Stimulated activated CD4-positive, alpha-beta T cell treated with anti-CD3 and anti-CD28 coated beads, Interleukin-15, amount 100 ng/mL, for 1 hour (primary cell): ENCODE measurements around the gene CELF2.

Experiments
- DNase-seq, 2 donors: peaks; one replicate each; pipeline ENCODE4 v3.0.0-alpha.2; 2020; ENCODE audit warnings: low read depth in 1 of 2, low spot score in 1 of 2

CELF2 gene

GRCh38 chr10:11003679-11004078, 14.0 kb upstream of the CELF2 start:
- no peak for DNase-seq

GRCh38 chr10:11004144-11005077, 13.3 kb upstream of the CELF2 start:
- no peak for DNase-seq

GRCh38 chr10:11005725-11006427, 11.8 kb upstream of the CELF2 start:
- DNase-seq, result no peak

GRCh38 chr10:11006428-11006825, 11.2 kb upstream of the CELF2 start:
- no peak for DNase-seq

DNA sequence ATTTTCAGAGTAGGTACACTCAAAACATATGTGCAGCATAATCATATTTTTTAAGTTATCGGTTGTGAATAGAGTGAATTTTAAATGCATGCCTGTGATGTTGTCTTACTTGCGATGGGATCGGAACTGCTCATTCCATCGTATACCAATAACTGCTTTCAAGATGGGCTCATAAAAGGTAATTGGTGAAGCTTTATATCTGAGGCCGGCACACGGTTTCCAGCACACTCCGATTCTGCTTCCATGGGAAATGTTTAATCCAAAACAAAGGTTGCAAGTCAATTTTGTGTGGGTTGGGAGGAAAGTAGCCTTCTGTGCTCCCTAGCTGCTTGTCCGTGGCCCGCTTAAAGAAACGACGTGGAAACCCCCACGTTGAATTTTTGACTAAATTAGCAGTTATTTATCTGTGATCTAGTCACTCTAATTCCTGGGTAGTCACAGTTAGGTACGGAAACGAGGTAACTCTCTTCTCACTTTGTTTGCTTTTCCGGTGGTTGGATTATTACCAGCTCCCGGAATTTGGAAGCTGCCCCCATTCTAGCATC, 10.1 kb upstream of the CELF2 start:
- no peak for DNase-seq

GRCh38 chr10:11009471-11010308, 8.0 kb upstream of the CELF2 start:
- DNase-seq, result no peak

DNA sequence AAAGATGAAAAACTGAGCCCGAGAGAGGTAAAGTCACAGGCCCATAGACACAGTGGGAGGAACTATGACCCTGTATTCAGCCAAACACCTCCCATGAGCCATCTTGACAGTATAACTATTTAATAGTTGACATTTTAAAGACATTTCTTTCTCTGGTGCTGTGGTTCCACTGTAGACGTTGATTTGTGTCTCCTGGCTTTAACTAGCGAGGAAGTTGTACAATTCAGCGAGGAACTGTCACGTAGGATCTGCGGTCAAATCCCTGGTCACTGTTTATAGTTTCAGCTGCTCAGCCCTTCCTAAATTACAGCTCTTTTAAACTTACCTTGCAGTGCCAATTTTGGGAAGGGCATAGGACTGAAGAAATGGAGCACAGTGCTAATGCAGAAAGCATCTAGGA, 7.1 kb upstream of the CELF2 start:
- DNase-seq, result no peak

- DNase-seq, result no peak
Observed at GRCh38 chr10:11011436-11011835, 6.2 kb upstream of the CELF2 start.

DNA sequence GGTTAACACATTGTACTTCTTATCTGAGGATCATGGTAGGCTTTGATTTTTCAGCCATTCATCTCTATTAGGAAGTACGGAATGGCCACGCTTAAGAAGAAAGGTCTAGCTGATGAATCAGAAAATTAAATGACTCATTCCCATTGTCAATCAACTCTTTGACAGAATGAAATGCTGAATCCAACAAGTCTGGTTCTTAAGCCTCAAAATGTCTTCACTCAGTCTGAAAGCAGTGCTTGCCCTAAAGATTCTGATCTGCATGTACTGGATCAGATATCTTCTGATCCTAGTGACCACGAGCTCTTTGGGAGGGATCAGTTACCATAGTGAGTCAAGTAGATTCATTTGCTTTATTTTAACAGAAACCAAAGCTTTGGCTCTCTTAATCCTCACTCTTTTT, 5.7 kb upstream of the CELF2 start:
- DNase-seq, result no peak

DNA sequence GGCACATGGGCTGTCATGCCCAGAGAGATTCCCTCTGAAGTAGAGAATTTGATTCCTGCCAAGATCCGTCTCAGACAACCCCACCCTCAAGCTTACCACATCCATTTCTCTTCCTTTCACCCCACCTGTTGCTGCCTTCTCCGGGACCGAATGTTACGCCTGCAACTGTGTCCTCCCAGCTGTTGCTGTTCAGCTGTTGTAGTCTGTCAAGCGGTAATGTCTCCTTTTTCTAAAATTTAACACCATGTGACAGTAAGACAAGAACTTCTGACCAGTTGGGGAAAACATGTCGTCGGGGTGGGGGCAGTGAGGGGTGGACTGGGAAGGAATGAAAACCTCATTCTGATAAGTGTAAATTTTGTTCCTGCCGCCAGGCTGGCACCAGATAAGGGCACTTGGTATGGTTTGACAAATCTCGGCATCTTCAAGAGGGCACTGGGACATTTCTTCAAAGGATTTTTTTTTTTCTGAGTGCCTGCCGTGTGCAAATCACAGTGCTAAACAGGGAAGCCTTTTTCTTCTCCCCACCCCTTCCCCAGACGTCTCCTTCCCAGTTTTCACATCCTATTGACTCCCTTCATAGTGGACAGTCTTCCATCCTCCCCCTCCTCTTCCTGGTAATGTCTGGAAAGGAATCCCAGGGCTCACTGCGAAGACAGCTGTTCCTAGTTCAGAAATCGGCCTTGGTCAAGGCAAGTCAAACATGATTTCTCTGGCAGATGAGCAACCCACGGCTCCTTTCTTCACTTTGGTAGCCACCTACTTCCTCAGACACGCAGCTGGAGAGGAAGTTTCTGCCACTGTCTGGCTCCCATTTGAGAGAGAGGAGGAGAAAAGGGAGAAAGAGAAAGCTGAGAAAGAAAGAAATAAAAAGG, 5.0 kb upstream of the CELF2 start:
- no peak for DNase-seq

DNA sequence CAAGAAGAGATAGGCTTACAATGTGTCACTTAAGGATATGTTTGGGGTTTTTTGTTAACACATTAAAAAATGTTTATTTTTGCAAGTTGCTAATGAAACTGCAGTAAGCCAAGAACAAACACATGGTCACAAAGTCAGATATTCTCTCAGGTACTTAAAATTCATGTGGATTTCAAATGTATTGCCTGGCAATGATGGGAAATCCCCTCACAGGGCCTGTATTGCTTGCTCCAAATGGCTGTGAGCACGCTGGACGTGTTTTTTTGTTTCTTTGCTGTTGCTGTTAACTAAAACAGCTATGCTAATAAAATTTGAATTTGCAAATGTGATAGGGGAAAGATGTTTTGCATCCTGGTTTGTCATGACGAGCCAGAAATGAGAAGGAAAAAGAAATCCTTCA, 3.8 kb upstream of the CELF2 start:
- DNase-seq, result no peak

- no peak for DNase-seq
Observed at GRCh38 chr10:11014671-11015445, 2.8 kb upstream of the CELF2 start.

DNA sequence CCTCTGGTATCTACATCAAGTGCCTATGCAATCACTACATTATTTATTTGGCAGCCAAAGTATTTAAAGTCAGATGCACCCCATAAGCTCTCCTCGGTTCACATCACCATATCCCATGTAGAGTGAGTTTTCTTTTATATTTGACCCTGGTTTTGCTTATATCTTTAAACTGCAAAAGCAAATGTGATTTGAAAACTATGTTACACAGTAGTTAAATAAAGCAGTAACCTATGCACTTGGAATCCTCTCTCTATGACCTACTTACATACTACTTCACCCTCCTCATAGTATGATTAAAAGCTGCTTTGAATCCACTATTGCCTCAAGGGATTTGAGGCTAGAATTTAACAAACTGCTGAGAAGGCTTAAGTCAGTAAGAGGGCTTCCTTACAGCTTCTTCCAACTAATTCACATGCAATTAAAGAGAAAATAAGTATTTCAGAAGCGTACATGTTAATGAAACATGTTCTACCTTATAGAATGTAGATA, 2.2 kb upstream of the CELF2 start:
- DNase-seq, result no peak

GRCh38 chr10:11017000-11017569, 587 bp upstream of the CELF2 start:
- no peak for DNase-seq

GRCh38 chr10:11018432-11018841, 765 bp downstream of the CELF2 start:
- DNase-seq, result no peak

DNA sequence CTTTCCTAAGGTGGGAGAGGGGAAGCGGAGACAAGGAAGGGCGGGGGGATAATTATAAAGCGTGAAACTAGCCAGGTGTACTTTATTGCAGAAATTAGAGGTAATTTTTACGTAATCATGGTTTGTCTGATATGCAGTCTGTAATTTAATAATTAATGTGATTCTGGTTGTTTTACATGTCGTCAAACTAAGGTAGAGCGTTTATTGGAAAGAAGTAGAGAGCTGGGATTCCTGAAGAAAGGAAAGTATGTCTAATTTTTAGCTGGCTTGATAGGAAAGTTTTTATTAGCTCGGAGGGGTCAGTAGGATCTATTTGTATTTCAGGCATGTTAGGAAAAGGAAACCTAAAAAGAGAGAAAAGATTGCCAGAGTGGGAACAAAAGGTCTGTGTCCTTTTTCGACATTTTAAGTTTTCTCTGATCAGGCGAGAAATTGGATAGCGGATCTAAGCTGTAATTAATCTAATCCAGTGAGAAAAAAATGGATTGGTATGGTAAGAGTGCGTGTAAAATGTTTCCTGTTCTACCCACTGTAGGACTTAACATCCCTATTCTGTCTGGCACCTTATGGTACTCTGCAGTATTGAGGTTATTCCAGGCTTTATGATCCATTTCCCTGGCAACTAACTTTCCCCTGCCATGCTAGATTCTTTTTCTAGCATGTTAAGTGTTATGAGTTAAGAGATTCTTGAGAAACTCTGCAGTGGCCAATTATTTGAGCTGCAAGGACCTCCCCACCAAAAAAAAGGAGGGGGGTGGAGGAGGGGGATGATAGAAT, 1.4 kb downstream of the CELF2 start:
- DNase-seq, result no peak

GRCh38 chr10:11019724-11020547, 2.3 kb downstream of the CELF2 start:
- DNase-seq, result no peak
